HepG2 (cell line): Measurements from ENCODE around the gene CASTOR1. TPM values are rescaled to one million over a fixed set of nuclear protein-coding genes. Genes with fewer than 3 reads are reported as not detected.

Source experiments
- HNF1B ChIP-seq: sonication (generic); formaldehyde crosslinking; IDR thresholded peaks from 2 replicates; pipeline ENCODE4 v1.5.1; 2020; ENCODE audit warnings: mild to moderate bottlenecking, moderate library complexity, missing genetic modification reagents
- KDM5A ChIP-seq: fragments of 200-600 bp; sonication (generic); IDR thresholded peaks from 2 replicates; pipeline ENCODE4 v1.7.0; 2018; ENCODE audit warnings: antibody characterized with exemption, mild to moderate bottlenecking, low read length, borderline replicate concordance
- MAFK ChIP-seq, 2 experiments: IDR thresholded peaks in 1 of 2; conservative IDR thresholded peaks in 1 of 2; 2 replicates each; pipeline ENCODE4 v1.6.1; 2011; ENCODE audit warnings: improper control_type of control experiment in 2 of 2, low read length in 2 of 2
- MAX ChIP-seq: IDR thresholded peaks from 2 replicates; pipeline ENCODE4 v1.6.1; 2012; ENCODE audit warnings: inconsistent platforms
- NCOA1 ChIP-seq: sonication (generic); formaldehyde crosslinking; IDR thresholded peaks from 2 replicates; pipeline ENCODE4 v1.9.0; 2021; ENCODE audit warnings: missing genetic modification reagents
- RERE ChIP-seq: IDR thresholded peaks from 2 replicates; pipeline ENCODE4 v1.6.1; 2016; ENCODE audit warnings: low read depth, missing genetic modification reagents, missing compliant biosample characterization
- REXO4 ChIP-seq: sonication (generic); formaldehyde crosslinking; IDR thresholded peaks from 2 replicates; pipeline ENCODE4 v1.8.0; 2022; ENCODE audit warnings: missing genetic modification reagents, mild to moderate bottlenecking, borderline replicate concordance
- SP1 ChIP-seq, 2 experiments: fragments of 450-650 bp in 1 of 2; sonication (generic) in 1 of 2; formaldehyde crosslinking in 1 of 2; IDR thresholded peaks; 2 replicates each; pipeline versions ENCODE4 v1.4.0 to v1.6.1; 2016 to 2020; ENCODE audit warnings: missing genetic modification reagents in 1 of 2
- TAF1 ChIP-seq: sonication (generic); formaldehyde crosslinking; IDR thresholded peaks from 2 replicates; pipeline ENCODE4 v1.4.0; 2020; ENCODE audit warnings: missing genetic modification reagents
- TEAD2 ChIP-seq: sonication (generic); formaldehyde crosslinking; IDR thresholded peaks from 2 replicates; pipeline ENCODE4 v1.9.0; 2021; ENCODE audit warnings: missing genetic modification reagents
- U2AF1 ChIP-seq: fragments of 200-400 bp; formaldehyde crosslinking; optimal IDR thresholded peaks from 2 replicates; pipeline ENCODE3; 2017; ENCODE audit warnings: mild to moderate bottlenecking, low read depth, low read length
- ZNF264 ChIP-seq: sonication (generic); formaldehyde crosslinking; IDR thresholded peaks from 2 replicates; pipeline ENCODE4 v1.4.0; 2020; ENCODE audit warnings: missing genetic modification reagents
- ZNF501 ChIP-seq: sonication (generic); formaldehyde crosslinking; IDR thresholded peaks from 2 replicates; pipeline ENCODE4 v1.5.1; 2020; ENCODE audit warnings: mild to moderate bottlenecking, moderate library complexity, missing genetic modification reagents
- ZNF563 ChIP-seq: sonication (generic); formaldehyde crosslinking; IDR thresholded peaks from 2 replicates; pipeline ENCODE4 v1.8.0; 2022; ENCODE audit warnings: mild to moderate bottlenecking, moderate library complexity, missing genetic modification reagents
- ZNF629 ChIP-seq: sonication (generic); formaldehyde crosslinking; conservative IDR thresholded peaks from 2 replicates; pipeline ENCODE4 v1.5.0; 2020; ENCODE audit warnings: missing genetic modification reagents
- ZNF670 ChIP-seq: sonication (generic); formaldehyde crosslinking; IDR thresholded peaks from 2 replicates; pipeline ENCODE4 v1.8.0; 2022; ENCODE audit warnings: mild to moderate bottlenecking, missing genetic modification reagents, borderline replicate concordance
- ZNF770 ChIP-seq: sonication (generic); formaldehyde crosslinking; IDR thresholded peaks from 2 replicates; pipeline ENCODE4 v1.5.0; 2020; ENCODE audit warnings: mild to moderate bottlenecking, missing genetic modification reagents
- polyA plus RNA-seq, 8 experiments: library from polyadenylated mRNA; depleted of rRNA in 3 of 8; stranded (reverse) in 7 of 8; unstranded in 1 of 8; fragments of >200 nt; fragmentation: Illumina TruSeq in 4 of 8; extraction: Trizol in 4 of 8; gene quantifications; 2 replicates each; pipeline versions ENCODE4 v1.2.1 to v1.2.3, GENCODE V29; 2011 to 2016; ENCODE audit warnings: low read depth in 4 of 8, missing spikeins in 1 of 8, mixed read lengths in 1 of 8; ENCODE audit not compliant: insufficient read depth in 1 of 8
- total RNA-seq, 5 experiments: library from RNA; depleted of rRNA; stranded (reverse); fragments of >200 nt; fragmentation: Illumina TruSeq; extraction: Trizol; gene quantifications; 2 replicates each; pipeline ENCODE4 v1.2.3, GENCODE V29; 2016; ENCODE audit warnings: low read depth in 1 of 5

The CASTOR1 gene
- total and polyA plus RNA-seq, 2 of the 13 experiments (the other 11 are each of a cell fraction or from before 2014, with no cell fraction given) = 2.6 to 4.4 TPM

DNA sequence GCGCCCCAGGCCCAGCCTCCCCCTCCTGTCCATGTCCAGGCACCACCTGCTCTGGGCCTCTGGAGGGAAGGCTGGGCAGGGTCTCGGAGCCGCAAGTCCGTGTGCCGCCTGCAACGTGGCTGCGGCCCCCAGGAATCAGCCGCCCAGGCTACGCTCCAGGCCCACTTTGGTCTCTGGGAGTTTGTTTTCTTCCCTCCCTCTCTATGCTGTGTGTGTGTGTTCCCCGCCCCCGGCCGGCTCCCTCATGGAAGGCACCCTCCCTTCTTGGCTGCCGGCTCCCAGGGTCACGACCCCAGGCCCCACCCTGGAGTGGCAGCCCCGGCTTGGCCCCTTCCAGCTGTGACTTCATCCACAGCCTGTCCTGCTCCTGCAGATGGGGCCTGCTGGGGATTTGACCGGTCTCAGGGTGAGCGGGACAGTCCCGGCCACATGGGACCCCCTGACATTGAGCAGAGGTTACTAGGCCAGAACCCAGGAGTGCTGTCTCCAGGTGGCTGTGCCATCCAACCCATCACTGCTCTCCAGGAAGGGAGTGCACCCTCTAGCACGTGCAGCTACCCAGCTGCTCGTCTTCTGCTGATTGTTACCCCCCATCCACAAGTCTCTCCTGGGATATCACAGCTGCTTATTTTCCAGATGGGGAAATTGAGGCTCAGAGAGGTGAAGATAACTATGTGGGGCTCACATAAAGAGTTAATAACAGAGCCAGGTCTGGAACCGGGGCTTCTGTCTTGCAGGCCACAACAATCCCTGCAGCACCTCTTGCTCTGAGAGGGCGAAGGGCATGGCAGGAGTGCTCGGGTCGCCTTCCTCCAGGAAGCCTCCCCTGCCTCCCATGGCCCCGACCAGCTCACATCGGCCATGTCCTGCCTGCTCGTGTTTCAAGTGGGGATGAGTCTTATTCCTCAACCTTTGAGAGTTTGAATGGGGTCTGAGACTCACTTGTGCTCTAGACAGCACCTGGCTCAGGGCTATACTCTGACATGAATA lies 40.0 kb downstream of the CASTOR1 start (continued):
- TF ChIP-seq RERE (CRISPR knock-in tag) (0 out of 2 replicates have a peak, but pooled peaks have one; percentile 19), ZNF264 (CRISPR knock-in tag) (peak; percentile 70), MAX (no peak), ZNF501 (0 out of 2 replicates have a peak, but pooled peaks have one; percentile 31), SP1 (IDR thresholded peaks at IDR 0.05) (no peak), SP1 (CRISPR knock-in tag; IDR thresholded peaks at IDR 0.05) (no peak), ZNF629 (CRISPR knock-in tag) (no peak), ZNF670 (CRISPR knock-in tag) (no peak), ZNF770 (CRISPR knock-in tag) (no peak), ZNF563 (0 out of 2 replicates have a peak, but pooled peaks have one; percentile 31), HNF1B (CRISPR knock-in tag) (no peak), NCOA1 (CRISPR knock-in tag) (no peak), TEAD2 (CRISPR knock-in tag) (no peak), U2AF1 (peak; percentile 23), TAF1 (peak; percentile 44; the same call in 1 of the 2 replicates), MAFK (conservative IDR thresholded peaks at IDR 0.05 in 1 of 2, IDR thresholded peaks at IDR 0.05 in 1 of 2; ENCODE audit: low read length in 2 of 2) (no peak), KDM5A (no peak), REXO4 (CRISPR knock-in tag) (no peak)
